NCI-H69 (cell line): ENCODE results near the gene FHAD1.

Experiments
- DNase-seq: peaks from one replicate; lab custom pipeline; 2025; lab: John Stamatoyannopoulos, UW

The FHAD1 gene

DNA sequence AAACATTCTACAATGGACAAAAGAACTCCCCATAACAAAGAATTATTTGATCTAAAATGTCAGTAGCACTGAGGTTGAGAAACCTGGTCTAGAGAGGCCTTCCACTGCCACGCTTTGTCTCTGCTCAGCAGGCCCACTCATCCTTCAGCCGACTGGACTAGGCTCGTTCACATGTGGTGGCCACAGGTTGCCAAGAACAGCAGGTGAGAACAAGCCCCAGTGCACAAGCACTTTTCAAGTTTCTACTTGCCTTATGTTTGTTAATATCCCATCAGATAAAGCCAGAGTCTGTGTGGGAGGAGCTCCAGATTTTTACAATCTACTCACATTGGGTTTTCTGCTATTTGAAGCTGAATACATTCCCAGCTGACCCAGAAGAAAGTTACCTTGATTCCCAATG lies 153.6 kb downstream of the FHAD1 start:
- DNase-seq = peak; percentile 84

DNA sequence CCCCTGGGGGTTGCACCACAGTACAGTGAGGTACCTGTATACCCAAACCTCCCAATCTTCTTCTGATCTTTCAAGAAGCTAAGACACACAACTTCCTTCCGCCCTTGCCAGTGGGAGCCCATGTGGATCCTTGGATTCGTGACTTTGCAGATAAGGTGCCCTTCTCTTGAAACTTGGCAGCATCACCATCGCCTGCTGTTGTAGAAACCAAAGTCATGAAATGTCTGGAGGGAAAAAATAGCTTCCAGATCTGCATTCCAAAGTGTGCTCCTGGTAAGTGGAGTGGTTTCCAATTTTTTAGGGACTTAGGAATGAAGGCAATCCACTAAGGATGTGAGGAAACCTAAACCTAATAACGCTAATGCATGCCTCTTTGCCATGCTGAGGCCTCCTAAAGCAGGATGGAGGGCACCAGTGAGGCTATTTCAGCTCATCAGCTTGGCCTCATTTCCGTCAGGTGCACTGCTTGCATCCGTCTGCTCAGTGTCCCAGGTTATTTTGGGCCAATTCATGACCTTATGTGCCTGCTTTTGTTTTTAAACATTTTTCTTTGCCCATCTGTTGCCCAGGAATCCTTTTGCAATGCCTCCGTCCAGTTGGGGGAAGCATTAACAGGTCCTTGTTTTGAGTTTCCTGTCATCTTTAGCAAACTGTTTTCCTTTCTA lies 154.5 kb downstream of the FHAD1 start:
- DNase-seq = no peak

DNA sequence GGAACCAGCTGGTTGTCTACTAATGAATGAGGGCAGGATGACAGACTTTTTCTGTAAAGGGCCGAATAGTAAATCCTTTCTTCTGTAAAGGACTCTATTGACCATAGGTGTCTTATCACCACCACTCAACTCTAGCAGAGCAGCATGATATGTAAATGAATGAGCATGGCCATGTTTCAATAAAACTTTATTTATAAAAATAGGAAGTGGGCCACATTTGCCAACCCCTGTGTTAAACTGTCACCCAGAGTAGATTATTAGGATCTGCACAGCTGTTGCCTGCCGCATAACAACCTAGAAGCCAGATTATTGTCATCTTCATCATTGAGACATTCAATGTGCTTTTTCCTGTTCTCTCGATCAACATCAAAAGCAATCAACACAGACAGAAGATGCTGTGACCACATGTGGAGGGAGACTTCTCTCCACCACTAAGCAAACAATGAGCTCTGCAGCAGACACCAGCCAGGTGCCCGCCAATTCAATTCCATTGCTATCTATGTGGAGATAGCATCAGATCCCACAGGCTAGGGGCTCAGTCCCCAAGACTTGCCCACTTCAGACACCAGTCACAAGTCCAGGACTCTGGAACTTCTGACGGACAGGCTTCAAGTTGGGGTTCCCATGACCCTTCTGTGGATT lies 155.9 kb downstream of the FHAD1 start:
- peak; percentile 16 for DNase-seq

DNA sequence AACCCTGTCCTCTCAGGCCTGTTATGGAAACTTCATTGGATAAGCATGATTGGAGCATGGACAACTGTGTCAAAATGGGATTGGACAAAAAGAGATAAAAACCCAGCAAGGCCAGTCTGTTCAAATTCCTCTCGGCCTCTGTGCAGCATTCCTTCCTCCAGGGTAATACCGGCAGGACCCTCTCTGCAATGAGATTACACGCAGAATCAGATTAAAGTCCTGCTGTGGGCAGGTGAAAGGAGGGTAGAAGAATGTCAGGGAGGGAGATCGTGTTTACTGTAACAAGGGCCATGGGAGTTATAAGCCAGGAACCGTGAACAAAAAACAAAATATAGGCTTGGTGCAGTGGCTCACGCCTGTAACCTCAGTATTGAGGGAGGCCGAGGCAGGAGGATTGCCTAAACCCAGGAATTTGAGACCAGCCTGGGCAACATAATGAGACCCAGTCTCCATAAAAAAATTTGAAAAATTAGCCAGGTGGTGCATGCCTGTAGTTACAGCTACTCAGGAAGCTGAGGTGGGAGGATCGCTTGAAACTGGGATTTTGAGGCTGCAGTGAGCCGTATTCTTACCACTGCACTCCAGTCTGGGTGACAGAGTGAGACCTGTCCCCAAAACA lies 157.0 kb downstream of the FHAD1 start:
- no peak for DNase-seq

DNA sequence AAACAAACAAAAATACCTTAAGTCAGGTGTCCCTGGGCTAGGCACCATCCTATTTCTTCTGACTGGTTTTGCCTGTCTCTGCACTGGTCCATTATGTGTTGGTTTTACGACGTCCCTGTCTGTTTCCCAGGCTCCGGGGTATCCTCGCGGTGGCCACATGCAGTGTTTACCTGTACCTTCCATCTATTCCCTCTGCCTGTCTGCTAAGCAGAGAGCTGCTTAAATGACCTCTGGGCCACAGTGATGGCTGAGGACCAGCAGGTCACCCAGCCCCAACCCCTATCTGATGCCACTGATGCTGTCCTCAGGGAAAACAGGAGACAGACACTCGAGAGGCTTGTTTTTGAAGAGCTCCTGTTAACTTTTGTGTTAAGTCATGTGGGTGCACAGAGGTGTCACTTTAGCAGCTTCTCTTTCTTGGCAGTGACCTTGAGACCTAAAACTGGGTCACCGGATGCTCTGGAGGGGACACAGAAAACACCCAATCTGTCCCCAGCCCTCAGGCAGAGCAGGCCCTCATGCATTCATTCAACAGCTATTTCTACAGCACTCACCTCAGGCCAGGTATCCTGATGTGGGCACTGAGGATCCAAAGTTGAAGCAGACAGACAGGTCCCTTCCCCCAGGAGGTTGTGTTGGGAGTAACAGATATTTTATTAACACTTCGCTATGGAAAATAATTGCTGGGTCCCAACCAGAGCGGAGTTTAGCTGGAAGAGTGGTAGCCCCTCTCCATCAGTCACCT lies 158.3 kb downstream of the FHAD1 start:
- no peak for DNase-seq

DNA sequence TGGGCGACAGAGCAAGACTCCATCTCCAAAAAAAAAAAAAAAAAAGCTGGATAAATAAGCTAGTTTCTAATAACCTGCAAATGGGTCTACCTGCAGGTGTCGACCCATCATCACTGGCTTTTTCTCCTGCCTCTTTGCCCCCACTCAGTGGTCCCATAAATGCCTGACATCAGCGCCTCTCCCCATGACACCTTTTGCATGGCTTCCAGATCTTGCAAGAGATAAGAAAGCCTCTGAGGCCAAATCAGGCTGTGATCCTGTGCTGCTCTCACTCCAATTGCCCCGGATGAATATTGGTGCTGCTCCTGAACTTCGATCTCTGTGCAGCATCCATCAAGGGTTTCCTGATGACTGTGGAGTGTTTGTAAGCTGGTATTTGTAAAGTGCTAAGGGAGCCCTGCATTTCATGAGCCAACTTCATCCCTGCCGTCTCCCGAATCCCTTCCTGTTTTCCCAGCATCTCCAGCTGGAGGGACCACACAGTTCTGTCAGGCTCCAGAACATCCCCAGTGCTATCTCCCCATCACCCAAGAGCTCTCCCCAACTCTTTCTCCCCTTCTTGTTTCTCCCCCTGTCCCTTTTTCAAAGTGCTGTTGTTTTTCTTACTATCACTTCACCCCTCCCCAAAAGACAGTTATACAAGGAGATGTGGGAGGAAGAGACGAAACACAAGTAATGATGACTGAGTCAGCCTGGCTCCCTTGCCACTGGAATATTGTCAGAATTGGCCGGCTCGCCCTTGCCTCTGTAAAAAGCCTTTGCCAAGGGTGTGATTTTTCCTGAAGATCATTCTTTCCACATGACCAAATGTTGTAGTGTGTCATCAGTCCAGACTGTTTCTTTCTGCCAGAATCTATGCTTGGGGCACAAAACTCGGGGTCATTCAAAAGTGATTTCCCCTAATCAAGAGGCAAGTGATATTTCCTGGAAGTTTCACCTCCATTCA lies 159.9 kb downstream of the FHAD1 start:
- no peak for DNase-seq

DNA sequence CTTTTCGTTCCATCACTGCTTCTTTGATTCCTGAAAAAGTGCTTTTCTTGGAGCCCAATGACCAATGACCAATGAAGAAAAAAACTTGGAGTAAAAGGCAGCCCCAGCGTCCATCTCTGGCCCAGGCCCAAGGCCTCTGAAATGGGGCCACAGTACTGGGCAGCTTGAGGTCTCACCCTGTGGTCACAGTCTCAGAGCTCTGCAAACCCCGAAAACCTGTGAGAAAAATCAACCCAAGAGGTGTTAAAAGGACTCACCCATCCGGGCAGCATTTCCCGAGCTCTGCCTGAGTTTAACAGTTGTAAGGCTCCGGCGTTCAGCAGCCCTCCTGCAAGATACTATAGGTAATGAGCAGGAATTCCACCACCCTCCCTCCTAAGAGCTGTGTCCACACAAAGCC lies 160.6 kb downstream of the FHAD1 start:
- no peak for DNase-seq

DNA sequence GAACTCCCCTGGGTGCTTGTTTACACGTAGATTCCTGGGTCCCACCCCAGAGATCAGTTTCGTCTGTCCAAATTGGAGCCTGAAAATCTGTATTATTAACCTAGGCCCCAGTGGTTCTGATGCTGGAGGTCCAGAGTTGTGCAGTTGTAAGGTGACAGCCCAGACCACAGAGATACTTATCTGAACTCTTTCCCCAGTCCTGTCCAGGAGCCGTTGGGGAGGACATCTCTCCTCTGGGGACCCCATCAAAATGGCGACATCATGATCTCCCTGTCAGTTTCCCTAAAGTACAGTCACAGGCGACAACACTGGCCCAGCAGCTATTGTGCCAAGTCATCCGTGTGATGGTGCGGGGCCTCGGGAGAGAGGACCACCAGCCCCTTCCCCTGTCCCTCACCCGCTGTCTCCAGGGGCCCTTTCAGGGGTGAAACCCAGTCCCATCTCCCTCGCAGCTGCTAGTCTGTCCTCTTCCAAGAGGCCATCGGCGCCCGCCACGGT lies 161.9 kb downstream of the FHAD1 start:
- DNase-seq = no peak

DNA sequence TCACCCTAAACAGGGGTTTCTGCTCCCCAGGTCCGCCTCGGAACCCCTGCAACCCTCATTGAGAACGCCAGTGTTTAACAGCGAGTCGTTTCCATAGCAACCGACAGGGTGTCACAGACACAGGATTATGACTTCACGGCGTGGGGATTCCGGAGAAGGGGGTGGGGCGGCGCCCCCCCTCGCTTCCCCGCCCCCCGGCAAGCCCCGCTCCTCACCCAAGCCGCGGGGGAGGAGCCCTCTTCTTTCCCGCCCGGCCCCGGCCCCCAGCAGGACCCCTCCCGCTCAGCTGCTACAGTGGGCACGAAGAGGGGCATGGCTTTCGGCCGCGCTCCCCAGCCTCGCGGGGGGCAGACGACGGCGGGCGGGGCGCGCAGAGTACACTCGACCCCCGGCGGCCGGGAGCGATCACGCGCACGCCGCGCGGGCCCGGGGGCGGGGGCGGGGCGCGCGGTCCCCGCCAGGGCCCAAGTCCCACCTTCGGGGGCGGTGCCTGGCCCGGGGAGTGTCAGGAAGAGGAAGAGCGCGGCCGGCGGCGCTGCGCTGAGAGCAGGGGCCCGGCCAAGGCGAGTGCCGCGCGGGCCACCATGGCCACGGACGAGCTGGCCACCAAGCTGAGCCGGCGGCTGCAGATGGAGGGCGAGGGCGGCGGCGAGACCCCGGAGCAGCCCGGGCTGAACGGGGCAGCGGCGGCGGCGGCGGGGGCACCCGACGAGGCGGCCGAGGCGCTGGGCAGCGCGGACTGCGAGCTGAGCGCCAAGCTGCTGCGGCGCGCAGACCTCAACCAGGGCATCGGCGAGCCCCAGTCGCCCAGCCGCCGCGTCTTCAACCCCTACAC lies 162.6 kb downstream of the FHAD1 start, which contains the start of gene EFHD2:
TSS of gene EFHD2 (plus strand) at position 501 of the 835 bp plus-strand sequence. CDS start at position 585, 84 bp downstream.
- peak; percentile 91 for DNase-seq

DNA sequence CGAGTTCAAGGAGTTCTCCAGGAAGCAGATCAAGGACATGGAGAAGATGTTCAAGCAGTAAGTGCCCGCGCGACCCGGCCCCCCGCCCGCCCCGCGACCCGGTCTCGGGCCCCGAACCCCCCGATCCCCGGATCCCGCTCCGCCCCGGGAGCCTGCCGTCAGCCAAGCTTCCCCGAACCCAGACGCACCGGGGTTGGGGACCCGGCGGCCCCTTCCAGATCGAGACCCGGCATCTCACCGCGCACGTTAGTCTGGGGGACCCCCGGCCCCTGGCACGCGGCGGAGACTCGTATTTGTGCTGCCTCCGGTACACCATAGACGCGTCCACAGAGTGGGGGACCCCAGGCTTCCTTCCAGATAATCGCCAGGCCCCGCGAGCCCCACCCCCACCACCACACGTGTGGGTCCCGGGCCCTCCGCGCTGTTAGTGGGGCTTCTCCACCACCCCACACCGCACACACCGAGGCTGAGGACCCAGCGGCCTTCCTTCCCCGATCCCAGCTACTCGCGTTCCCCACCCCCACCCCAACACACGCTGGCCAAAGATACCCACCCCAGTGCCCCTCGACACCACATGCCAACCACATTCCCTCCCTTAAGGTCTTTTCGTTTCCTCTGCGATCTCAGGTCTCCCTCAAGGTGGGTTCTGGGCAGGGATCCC lies 163.3 kb downstream of the FHAD1 start:
- DNase-seq = peak; percentile 9

DNA sequence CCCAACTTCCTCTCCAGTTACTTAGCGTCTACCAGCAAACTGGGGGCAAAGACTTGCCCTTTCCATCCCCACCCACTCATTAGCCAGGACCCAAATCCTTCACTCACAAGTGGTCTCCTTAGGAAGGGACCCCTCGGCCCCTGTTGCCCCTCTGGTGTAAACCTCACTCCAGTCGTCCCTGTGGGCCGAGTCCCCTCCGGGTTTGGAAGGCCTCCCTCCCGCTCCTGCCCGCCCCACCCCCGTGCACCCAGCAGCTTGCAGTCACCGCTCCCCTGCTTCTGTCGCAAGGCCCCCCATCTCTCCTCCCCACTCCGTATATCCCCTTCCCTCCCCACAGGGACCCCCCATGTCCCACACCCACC lies 163.8 kb downstream of the FHAD1 start:
- DNase-seq = no peak

DNA sequence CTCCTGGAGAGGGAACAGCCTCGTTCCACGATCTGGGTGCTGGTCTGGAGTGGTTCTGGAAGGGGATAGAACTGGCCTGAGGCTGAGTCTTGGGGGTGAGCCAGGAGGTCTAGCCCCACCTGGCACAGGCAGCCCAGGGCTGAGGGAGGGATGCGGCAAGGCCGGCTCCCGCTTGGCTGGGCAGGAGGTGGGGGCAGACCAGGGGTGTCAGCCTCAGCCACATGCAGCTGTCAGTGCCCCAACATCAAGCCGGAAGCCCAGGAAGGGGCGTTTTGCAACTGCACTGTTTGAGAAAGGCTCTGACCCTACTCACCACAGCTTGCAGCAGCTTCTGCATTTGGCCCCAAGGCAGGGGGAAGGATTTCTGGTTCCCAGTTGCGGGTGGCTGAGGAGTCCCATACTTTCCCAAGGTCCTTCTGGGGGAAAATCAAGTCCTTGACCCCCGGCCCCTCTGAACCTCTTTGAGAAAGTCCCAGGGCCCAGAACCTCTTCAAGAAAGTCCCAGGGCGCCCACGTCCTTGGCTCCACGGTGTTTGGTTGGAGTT lies 164.6 kb downstream of the FHAD1 start:
- DNase-seq = no peak

DNA sequence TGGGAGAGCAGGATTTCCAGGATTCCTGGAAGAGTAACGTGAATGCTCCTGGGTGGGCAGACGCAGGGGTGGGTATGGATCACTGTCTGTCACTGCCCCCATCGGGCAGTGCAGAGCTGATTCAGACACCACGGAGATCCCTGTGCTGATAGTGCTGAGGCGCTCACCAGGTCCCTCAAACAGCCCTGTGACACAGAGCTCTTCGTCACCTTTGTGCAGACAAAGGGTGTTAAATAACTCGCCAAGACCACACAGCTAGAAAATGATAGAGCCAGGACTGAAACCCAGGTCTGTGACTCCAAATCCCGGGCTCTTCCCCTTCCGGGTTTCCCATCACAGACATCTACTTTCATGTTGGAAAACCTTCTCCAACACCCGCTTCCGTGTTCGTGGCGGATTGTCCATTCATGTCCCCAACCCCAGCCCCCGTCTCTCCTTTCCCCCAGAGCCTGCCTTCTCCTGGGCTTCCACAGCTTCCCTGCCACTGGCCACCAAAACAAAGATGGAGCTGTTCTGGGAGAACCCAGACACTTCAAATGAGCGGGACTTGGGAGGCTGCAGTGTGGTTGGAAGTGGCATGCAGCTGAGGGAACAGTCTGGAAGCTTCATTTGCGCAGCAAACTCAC lies 165.3 kb downstream of the FHAD1 start:
- DNase-seq = no peak

DNA sequence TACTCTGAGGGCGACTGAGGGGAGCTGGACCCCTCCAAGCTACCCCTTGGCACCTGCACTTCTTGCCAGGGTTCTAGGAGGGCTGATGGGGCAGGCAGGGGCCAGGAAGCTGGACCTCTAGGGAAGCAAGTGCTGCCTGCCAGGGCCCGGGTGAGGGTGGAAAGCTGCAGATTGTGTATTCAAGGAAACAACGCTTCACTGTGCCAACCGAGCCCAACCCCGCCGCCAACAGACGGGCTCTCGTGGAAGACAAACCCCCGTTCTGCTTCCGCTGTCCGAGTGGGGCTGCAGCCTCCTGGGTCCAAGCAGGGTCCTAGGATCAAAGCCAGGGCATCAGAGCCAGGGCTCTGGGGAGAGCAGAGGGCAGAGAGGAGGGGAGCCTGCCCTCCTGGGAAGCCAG lies 165.8 kb downstream of the FHAD1 start:
- DNase-seq = no peak

DNA sequence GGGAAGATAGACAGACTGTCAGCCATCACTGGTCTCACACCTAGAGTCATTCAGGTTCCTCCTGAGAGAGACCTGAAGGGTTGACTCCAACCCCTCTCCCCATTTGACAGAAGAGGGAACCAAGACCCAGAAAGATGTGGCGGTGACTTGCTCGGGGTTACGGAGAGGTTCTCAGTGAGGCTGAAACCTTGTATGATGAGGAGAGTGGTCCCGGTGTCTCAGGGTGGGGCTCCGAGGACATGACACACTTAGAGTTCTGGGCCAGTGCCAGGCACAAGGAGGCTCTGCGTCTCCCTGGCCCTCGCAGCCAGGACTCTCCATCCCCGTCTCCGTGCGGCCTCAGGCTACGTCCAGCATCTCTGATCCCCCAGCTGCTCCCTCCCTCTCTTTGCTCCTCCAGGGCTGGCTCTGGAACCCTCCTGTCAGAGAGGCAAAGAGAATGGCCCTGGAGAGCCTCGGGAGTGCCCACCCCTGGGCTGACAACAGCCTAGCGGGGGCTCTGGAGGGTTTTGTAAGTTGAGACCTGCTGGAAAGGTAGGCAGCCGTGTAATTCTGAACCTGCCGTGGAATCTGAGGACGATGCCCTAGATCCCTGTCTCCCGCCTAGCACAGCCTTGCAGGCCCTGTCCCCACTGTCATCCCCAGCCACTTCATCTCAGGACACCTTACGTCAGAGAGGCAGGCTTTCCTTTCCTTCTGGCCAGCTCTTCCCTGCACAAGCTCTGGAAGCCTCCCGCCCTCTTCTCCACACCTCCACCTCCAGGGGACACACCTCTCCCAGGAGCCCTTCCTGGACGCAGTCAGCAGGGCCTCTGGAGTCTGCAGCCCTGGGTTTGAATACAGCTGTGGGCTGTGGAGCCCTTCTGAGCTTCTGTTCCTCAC lies 166.8 kb downstream of the FHAD1 start:
- no peak for DNase-seq

DNA sequence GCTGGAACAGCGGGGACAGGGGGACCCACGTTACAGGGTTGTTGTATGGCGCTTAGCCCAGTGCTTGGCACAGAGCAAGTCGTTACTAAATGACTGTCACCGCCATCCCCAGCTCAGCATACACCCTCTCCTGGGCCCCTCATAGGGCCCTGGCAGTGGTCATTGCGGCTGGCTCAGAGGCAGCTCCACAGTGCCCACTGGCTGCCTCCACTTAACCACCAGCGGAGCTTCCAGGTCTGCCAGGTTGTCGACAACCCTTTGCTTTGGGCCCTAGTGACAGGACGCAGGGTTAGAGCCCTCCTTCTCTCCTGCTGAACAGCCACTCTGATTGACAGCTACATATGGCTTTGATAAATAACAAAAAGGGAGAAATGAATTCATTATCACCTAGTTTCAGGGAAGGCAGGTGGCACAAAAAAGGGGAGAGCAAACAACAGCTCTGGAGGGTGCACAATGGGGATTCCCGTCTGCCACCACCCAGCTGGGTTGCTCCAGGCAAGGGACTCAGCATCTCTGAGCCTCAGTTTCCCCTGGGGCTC lies 167.5 kb downstream of the FHAD1 start:
- DNase-seq = no peak

DNA sequence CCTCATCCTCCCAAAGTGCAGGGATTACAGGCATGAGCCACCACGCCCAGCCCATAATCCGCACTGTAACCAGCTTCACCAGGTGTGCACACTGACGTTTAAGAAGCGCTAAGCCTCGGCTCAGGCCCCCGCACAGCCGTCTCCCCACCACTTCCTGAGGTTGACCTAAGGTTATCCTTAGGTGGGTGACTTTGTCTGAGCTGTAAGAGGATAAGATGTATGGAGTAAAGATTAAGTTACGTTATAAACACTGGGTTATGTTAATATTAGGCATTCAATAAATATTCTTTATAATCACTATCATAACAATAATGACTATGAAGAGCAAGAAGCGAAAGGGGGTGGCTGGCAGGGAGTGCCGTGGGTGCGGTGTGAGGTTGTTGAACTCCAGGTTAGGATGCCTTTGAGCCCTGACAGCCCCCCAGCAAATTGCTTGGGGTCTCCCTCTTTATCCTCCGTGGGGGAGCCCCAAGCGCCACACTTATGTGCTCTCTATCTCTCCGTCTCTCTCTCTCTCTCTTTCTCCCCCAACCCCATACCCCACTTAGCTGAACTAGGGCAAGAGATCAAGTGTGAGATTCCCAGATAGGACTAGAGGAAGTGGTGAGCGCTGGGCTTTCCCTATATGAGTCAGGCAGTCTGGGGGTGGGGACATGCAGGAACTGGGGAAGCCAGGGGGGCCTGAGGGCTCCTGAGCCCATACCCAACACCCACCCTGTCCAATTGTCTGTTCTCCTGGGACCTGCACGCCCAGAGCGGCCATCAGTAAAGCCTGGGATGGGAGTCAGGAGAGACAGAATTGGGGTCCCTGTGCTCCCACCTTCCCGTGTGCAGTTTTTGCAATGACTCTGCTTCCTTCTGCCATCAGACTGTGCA lies 170.3 kb downstream of the FHAD1 start:
- DNase-seq = no peak
